GM18520 (cell line): Measurements from ENCODE around the gene SPATA46.

Experiments
- ATAC-seq: cut with Tn5 transposase; IDR thresholded peaks from one replicate; pipeline ENCODE4 v1.9.1; 2021; ENCODE audit not compliant: unreplicated experiment

SPATA46 gene

DNA sequence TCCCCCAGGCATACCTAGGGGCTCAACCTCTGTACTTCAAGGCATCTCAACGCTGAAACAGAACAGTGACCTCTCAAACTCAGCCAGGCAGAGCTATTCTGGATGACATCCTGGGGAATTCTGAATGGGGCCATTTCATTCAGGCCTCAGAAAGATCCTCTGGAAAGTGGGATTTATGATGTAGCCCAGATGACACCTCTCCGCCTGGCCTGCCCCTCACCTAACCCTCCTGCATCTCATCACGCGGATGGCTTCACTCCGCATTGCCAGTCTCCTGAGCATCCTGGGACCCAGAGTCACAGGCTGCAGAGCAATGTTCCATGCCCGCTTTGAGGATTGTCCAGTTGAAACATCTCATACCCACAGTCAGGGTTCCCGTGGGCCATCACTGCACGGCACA is 1.2 kb downstream of the SPATA46 start:
- no peak for ATAC-seq

- no peak for ATAC-seq
Observed at GRCh38 chr1:162374406-162374805, 2.2 kb downstream of the SPATA46 start.

- ATAC-seq, result no peak
Observed at GRCh38 chr1:162373541-162374260, 3.0 kb downstream of the SPATA46 start.

DNA sequence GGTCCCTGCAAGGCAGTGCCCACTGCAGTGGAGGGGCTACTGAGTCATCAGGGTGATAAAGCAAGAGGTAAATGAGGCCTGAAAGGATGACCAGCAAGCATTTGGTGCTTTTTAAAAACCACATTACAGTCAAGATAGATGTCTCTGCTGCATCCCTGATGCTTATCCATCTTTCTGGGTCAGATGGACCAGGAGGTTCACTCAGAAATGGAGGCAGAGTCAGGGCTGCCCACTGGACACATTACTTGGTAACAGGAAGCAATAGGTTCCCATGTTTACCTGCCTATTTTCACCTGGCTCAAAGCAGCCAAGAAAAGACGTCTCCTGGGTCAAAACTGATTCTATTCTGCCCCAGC is 3.6 kb downstream of the SPATA46 start:
- no peak for ATAC-seq

- ATAC-seq, result no peak
Observed at GRCh38 chr1:162372159-162373071, 4.2 kb downstream of the SPATA46 start.

- ATAC-seq, result no peak
Observed at GRCh38 chr1:162371611-162372010, 5.0 kb downstream of the SPATA46 start.

DNA sequence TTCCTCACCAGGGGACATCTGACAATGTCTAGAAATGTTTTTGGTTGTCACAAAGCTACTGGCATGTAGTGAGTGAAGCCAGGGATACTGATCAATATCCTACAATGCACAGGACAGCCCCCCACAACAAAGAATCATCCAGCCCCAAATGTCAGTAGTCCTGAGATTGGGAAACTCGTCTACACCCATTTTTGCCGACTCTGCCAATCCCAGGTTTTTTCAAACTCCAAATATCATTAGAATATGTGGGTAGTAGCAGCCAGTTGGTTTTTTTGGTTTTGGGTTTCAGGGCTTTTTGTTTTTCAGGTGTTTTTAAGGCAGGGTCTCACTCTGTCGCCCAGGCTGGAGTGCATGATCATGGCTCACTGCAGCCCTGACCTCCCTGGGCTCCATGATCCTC is 5.9 kb downstream of the SPATA46 start:
- no peak for ATAC-seq

DNA sequence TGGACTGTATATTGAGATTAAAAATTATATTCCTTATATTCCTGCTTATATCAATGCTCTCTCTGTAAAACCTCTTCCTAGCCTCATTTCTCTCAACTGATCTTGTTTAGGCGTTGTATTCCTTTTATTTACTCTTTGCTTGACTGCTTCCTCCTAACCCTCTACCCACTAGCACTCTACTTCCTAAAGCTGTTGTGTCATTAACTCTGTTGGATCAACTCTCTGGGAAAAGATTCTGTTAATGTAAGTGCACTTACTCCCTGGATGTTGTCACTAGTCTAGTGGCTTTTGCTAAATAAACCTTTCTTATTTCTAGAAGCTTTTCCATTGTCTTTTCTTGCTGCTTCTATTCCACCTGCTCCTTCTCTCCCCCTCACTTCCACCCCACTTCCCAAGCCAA is 6.5 kb downstream of the SPATA46 start:
- no peak for ATAC-seq

DNA sequence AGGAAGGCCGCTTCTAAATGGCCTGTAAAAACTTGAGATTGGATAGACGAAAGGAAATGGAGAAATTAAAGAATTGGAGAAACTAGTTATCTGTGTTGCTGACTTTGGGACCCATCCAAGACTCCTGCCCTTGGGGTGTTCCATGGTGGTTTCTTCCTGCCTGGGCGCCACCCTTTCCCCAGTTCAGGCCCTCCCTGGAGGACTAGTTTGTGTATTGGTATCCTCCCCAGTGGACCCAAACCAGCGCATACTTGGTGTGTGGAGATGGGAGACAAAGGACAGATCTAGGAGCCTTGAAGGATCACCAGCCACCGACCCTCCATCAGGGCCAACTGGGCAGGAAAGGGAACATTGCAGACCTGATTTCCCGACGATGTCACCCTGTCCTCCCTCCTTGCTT is 7.1 kb downstream of the SPATA46 start:
- ATAC-seq, result no peak

GRCh38 chr1:162368451-162368850 is 8.2 kb downstream of the SPATA46 start:
- ATAC-seq, result no peak

GRCh38 chr1:162367772-162368171 is 8.9 kb downstream of the SPATA46 start:
- ATAC-seq, result no peak

DNA sequence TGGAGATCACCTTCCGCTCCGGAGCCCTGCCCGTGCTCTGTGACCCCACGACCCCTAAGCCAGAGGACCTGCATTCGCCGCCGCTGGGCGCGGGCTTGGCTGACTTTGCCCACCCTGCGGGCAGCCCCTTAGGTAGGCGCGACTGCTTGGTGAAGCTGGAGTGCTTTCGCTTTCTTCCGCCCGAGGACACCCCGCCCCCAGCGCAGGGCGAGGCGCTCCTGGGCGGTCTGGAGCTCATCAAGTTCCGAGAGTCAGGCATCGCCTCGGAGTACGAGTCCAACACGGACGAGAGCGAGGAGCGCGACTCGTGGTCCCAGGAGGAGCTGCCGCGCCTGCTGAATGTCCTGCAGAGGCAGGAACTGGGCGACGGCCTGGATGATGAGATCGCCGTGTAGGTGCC is 9.6 kb downstream of the SPATA46 start:
- no peak for ATAC-seq

DNA sequence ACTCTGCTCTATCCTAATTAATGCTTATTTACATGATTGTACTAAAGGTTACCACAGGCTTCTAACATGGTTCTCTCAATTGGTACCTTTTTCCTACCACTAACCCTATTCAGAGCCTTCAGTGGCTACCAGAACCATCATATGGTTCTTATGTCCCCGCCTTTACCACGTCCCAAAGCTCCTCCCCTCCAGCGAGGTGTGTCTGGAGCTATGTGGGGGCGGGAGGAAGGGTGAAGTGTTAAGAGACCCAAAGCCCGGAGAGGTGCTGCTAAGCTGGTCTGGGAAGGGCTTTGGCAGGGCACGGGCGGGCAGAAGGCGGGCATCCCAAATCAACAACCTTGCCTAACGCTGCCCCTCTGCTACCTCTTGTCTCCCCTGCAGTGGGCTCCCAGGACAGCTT is 10.0 kb downstream of the SPATA46 start:
- ATAC-seq, result no peak

GRCh38 chr1:162366149-162366548 is 10.5 kb downstream of the SPATA46 start:
- no peak for ATAC-seq

GRCh38 chr1:162365284-162366020 is 11.2 kb downstream of the SPATA46 start:
- no peak for ATAC-seq

- ATAC-seq, result no peak
Observed at GRCh38 chr1:162364498-162364897, 12.2 kb downstream of the SPATA46 start.

- no peak for ATAC-seq
Observed at GRCh38 chr1:162363823-162364222, 12.8 kb downstream of the SPATA46 start.

- peak; percentile 8 for ATAC-seq
Observed at GRCh38 chr1:162361349-162361748, 15.3 kb downstream of the SPATA46 start.

- ATAC-seq, result no peak
Observed at GRCh38 chr1:162360874-162361260, 15.8 kb downstream of the SPATA46 start.

DNA sequence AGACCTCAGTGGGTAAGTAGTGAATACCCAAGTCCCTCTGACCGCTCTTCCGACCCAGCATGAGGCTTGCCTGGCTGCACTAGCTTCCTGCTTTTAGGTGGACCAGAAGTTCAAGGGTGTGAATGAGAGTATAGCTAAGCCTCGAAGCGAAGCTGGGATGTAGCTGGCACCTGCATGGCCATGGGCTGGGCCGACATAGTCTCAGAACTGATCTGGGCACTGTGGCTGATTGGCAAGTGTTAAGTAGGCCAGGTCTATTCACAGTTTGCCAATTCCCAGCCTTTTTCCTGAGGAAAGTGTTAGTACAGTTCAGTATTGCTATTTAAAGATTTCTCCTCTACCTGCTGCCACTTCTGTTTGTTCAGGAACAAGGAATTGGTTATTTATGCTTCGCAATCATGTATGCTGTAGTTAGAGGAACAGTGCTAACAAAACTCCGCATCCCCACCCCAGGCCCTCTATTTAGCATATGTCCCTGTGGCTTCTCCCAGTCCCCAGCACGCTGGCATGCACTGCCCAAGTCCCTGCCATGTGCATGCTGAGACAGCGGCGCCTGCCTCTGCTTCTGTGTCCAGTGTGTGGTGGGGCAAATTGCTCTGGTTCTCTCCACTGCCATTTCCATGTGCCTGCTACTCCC is 16.3 kb downstream of the SPATA46 start:
- ATAC-seq, result no peak

GRCh38 chr1:162359523-162360236 is 17.0 kb downstream of the SPATA46 start:
- no peak for ATAC-seq
